Lower lobe of right lung (tissue), 2 donors: Measurements from ENCODE around the gene MOB1A. TPM values are rescaled to one million over a fixed set of nuclear protein-coding genes. Genes with fewer than 3 reads are reported as not detected.
A peak's percentile ranks its signal among the peaks of the same experiment; 100 is the strongest.
"Not testable (repeated sequence)": the region's sequence is repeated elsewhere in the genome, so short reads cannot be mapped to it uniquely, and the experiment has no call there.

ENCODE experiments used
- ATAC-seq, 2 donors: fragments of 200-7000 bp; cut with Tn5 transposase; one replicate each; pipeline ENCODE4 v1.9.1; 2020 to 2022; ENCODE audit warnings: mild to moderate bottlenecking in 2 of 2, moderate library complexity in 2 of 2
- DNase-seq: peaks from one replicate; pipeline ENCODE4 v3.0.0-alpha.2; 2020
- H3K27ac ChIP-seq: fragments of 200-600 bp; one replicate; pipeline ENCODE4 v1.8.0; 2022
- H3K27me3 ChIP-seq: fragments of 200-600 bp; one replicate; pipeline ENCODE4 v1.8.0; 2022; ENCODE audit warnings: low read depth
- H3K36me3 ChIP-seq: fragments of 200-600 bp; one replicate; pipeline ENCODE4 v1.8.0; 2022; ENCODE audit warnings: mild to moderate bottlenecking
- H3K4me1 ChIP-seq: fragments of 200-600 bp; one replicate; pipeline ENCODE4 v1.8.0; 2022
- H3K4me3 ChIP-seq: fragments of 200-600 bp; one replicate; pipeline ENCODE4 v1.8.0; 2022; ENCODE audit warnings: mild to moderate bottlenecking
- H3K9me3 ChIP-seq: fragments of 200-600 bp; one replicate; pipeline ENCODE4 v1.8.0; 2022
- intact Hi-C: fragments of 100-400 bp; cut with DNase I; formaldehyde crosslinking; loops from one replicate; pipeline ENCODE4 v1.11.0; 2022
- total RNA-seq: library from RNA; stranded (reverse); fragmentation: NEBNext Ultra II Directional; extraction: Animal tissue kit (Norgen Biotek cat#: 25700); gene quantifications from one replicate; pipeline ENCODE4 v1.2.1, GENCODE V29; 2021
- TF ChIP-seq, protein P1 (sequence below): fragments of 200-600 bp; IDR thresholded peaks from one replicate; pipeline ENCODE4 v1.8.0; 2022; ENCODE audit warnings: antibody characterized with exemption, mild to moderate bottlenecking
- donor health status: DM: no; HTN: yes; CAD: no; lungs with severe emphysema.

MOB1A gene
- total RNA-seq, 1 donor from 2014 or later, result 146 TPM

DNA sequence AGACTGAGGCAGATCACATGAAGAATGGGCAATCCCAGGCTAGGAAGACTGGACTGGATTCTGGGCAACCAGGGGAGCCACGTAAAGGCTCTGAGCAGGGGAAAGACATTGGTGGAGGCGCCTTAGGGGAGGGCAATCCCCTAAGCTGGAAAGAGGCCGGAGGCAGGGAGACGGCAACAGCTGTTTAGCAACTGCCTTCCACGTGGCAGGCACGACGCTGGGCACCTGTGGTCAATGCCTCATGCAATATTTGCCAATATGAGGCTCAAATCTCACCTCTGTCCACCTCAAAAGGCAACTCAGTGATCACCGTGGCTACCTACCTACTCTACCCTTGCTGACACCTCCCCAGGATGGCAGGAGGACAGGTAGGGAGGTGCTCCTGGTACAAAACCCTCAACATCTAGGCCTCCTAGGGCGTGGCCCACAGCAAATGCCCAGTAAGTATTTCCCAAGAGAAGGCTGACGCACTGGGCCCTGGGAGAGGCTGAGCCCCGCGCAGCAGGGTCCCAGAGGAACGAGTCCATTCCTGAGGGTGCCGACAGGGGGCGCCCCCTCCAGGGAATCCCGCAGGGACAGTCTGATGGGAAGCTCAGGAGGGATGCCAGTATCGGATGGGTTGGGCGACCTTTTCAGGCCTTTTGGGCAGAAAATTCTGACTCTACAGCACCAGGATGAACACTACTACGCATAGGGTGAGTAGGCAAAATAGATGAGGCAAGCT, 39.9 kb downstream of the MOB1A start:
- Histone ChIP-seq H3K27ac (no peak overlapping the region), H3K9me3 (no peaks in the 10 kb centered on the region), H3K27me3 (no peaks in the 10 kb centered on the region), H3K36me3 (peaks cover 30% of the 10 kb centered on the region), H3K4me1 (no peaks in the 10 kb centered on the region), H3K4me3 (no peak overlapping the region)
- TF ChIP-seq, protein P1, sequence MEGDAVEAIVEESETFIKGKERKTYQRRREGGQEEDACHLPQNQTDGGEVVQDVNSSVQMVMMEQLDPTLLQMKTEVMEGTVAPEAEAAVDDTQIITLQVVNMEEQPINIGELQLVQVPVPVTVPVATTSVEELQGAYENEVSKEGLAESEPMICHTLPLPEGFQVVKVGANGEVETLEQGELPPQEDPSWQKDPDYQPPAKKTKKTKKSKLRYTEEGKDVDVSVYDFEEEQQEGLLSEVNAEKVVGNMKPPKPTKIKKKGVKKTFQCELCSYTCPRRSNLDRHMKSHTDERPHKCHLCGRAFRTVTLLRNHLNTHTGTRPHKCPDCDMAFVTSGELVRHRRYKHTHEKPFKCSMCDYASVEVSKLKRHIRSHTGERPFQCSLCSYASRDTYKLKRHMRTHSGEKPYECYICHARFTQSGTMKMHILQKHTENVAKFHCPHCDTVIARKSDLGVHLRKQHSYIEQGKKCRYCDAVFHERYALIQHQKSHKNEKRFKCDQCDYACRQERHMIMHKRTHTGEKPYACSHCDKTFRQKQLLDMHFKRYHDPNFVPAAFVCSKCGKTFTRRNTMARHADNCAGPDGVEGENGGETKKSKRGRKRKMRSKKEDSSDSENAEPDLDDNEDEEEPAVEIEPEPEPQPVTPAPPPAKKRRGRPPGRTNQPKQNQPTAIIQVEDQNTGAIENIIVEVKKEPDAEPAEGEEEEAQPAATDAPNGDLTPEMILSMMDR, result peak; percentile 10
- intact Hi-C loops, result no loop called here
- DNase-seq, result no peak
- ATAC-seq, result no peak

DNA sequence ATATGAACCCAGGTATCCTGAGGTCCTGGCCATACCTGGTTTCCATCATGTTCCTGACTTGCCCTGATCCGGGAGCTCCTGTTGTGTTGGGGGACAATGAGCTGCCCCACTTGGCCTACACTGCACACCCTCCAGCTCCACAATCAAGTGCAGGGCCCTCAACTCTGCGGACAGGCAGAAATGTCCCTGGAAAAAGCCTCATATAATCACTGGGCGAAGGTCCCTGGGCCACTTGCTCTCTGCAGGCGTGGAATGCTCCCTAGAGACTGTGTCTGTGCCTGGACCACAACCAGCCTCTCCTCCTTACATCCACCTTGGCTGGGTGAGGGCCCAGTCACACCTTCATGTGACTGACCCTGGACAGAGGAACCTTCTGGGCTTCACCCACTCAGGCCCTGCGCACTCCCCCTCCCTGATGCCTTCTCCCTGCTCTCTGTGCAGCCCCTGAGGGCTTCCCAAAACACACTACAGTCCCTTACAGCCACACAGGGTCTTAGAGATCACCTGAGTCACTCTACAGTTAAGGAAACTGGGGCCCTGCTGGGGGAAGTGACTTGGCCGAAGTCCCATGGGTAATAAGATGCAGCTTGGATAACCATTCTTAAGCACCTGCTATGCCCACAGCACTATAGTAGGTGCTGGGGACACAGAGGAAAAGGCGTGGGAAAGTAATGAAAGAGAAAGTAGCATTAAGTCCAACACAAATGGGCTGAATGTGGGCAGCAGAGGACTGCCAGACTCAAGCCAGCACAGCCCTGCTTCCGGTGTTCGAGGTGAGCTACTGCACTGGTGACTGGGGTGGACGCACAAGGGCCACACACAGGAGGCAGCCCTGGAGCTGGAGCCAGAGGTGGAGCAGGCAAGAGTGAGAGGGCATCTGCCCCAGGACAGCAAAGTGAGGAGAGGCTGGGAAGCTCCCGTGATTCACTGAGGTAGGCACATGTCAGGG, 40.8 kb downstream of the MOB1A start:
- H3K4me1 ChIP-seq, result no peaks in the 10 kb centered on the region
- intact Hi-C loops, result no loop called here
- DNase-seq (no peak), ATAC-seq (peak in 1 of 2 donors; percentile 8)
- TF ChIP-seq, protein P1, result no peak
- H3K27me3 ChIP-seq, result no peaks in the 10 kb centered on the region
- H3K9me3 ChIP-seq, result no peaks in the 10 kb centered on the region
- H3K27ac ChIP-seq, result no peak overlapping the region
- H3K4me3 ChIP-seq, result no peak overlapping the region
- H3K36me3 ChIP-seq, result peaks cover 31% of the 10 kb centered on the region

DNA sequence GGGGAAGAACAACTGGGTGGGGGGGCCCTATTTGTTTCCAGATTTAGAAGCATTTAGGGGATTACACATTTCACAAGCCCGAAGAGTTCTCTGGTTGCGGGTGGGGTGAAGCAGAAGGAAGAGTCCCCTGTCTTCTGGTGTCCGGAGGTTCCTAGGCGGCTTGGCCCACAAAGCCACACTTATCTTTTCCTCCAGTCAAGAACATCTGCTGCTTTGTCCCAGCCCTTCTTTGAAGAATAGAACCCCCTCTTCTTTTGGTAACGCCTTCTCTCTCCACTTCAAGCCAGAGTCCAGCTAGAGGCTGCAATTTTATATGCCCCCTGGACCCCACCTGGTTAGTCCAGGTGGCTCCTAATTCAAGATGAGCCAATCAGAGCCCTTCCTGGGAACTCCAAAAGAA, 46.8 kb downstream of the MOB1A start:
- no peak for ATAC-seq
- DNase-seq, result no peak
- peaks cover 17% of the 10 kb centered on the region for H3K36me3 ChIP-seq
- H3K9me3 ChIP-seq, result no peaks in the 10 kb centered on the region
- no peaks in the 10 kb centered on the region for H3K4me1 ChIP-seq
- H3K4me3 ChIP-seq, result no peak overlapping the region
- TF ChIP-seq, protein P1, result no peak
- intact Hi-C loops, result no loop called here
- peaks cover 4% of the 10 kb centered on the region for H3K27me3 ChIP-seq
- H3K27ac ChIP-seq, result no peak overlapping the region

DNA sequence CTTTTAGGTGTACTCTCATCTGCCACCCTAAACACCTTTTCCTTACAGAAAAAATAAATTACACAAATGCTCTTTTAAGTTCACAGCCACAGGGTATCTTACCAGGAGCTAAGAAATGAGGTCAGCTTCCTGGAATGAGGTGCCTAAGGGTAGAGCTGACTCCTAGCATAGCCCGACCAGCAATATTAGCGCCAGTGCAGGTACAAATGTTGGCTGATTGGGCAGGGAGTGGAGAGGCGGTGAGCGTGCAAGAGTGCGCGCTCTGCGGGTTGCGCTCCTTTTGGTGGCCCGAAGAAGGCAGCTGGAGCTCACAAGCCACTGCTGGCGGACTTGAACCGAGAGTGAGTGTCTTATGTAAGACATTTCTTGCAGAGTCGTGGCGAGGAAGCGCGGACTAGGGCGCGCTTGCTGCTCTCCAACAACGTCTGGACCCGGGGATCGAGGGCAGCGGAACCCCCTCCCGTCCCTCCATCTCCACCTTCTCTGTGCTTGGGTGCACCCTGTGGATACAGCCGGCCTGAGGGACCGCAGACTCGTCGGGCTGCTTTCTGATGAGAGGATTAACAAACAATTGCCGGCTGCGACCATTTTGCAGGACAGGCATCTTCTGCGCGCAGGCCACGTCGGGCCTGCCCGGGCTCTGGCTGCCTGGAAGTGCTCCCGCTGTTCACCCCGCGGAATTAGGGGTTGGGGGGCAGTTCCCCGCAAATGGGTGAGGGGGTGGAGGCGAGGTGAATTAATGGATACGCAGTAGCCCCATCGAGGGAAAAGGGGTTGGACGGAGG, 48.3 kb downstream of the MOB1A start:
- DNase-seq (no peak), ATAC-seq (peak in 1 of 2 donors; percentile 43)
- H3K9me3 ChIP-seq, result no peaks in the 10 kb centered on the region
- H3K27me3 ChIP-seq, result peaks cover 4% of the 10 kb centered on the region
- intact Hi-C loops, result no loop called here
- H3K27ac ChIP-seq, result no peak overlapping the region
- TF ChIP-seq, protein P1, result no peak
- H3K4me3 ChIP-seq, result no peak overlapping the region
- H3K36me3 ChIP-seq, result peaks cover 15% of the 10 kb centered on the region
- H3K4me1 ChIP-seq, result no peaks in the 10 kb centered on the region

DNA sequence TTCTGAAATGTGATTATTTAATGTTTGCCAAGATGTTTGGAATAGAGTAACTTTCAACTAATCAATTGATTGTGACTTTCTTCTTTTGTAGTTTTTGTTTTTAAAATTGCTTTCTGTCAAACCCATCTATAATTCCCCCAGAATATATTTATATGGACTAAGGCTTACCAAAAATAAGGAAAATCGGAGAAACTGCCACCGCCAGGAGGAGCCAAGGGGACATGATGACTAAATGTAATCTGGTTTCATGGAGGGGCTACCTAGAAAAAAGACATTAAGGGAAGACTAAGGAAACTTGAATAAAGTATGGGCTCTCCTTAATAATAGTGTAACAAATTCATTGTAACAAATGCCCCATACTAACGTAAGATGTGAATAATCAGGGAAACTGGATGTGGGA, 50.5 kb downstream of the MOB1A start:
- ATAC-seq (no peak), DNase-seq (no peak)
- Histone ChIP-seq H3K4me1 (no peaks in the 10 kb centered on the region), H3K27ac (no peak overlapping the region), H3K36me3 (no peaks in the 10 kb centered on the region), H3K9me3 (no peaks in the 10 kb centered on the region), H3K27me3 (peaks cover 4% of the 10 kb centered on the region), H3K4me3 (no peak overlapping the region)
- TF ChIP-seq, protein P1, result no peak
- intact Hi-C loops, result no loop called here

DNA sequence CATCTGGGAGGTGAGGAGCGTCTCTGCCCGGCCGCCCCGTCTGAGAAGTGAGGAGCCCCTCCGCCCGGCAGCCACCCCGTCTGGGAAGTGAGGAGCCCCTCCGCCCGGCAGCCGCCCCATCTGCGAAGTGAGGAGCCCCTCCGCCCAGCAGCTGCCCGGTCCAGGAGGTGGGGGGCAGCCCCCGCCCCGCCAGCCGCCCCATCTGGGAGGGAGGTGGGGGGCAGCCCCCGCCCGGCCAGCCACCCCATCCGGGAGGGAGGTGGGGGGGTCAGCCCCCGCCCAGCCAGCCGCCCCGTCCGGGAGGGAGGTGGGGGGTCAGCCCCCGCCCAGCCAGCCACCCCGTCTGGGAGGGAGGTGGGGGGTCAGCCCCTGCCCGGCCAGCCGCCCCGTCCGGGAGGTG, 54.7 kb downstream of the MOB1A start:
- intact Hi-C loops, ATAC-seq, H3K27me3 ChIP-seq, H3K36me3 ChIP-seq, H3K27ac ChIP-seq, DNase-seq, H3K4me3 ChIP-seq, H3K9me3 ChIP-seq, H3K4me1 ChIP-seq: not testable (repeated sequence)

DNA sequence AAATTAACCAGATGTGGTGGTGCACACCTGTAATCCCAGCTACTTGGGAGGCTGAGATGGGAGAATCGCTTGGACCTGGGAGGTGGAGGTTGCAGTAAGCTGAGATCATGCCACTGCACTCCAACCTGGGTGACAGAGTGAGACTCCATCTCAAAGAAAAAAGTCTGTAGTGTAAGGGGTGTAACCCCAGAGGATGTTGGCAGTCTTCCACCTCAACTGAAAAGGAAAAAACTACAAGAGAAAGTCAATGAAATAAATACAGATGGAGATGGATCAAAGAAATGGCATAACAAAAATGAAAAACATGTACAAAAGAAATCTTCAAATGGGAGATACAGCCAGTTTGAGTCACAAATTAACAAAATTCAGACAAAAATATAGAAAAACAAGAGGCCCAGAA, 56.8 kb downstream of the MOB1A start:
- H3K27ac ChIP-seq, DNase-seq, intact Hi-C loops, H3K4me1 ChIP-seq, H3K36me3 ChIP-seq, H3K27me3 ChIP-seq, H3K4me3 ChIP-seq, ATAC-seq, H3K9me3 ChIP-seq: not testable (repeated sequence)
